ENCODE measurements around the gene SPATA31C1. TPM values are rescaled to one million over a fixed set of nuclear protein-coding genes. Genes with fewer than 3 reads are reported as not detected.

SPATA31C1 gene
- polyA plus RNA-seq, 1 experiment = not detected

DNA sequence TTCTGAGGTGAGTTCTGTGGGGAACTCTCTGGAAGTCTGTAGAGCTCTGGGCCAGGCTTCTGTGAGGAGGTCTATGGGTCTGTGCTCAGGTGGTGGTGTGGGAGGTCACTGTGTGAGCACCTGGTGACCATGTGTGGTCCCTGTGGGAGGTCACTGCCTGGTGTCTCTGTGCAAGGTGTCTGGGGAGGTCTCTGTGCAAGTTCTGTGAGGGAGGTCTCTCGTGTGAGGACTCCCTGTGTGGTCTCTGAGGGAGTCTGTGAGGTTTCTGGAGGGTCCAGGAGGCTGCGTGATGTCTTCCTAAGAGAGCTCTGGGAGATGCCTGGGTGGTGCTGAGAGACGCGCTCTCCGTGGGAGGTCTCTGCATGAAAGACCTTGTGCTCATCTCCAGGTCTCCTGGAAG lies 41.1 kb upstream of the SPATA31C1 start:
- TF ChIP-seq, protein P1, sequence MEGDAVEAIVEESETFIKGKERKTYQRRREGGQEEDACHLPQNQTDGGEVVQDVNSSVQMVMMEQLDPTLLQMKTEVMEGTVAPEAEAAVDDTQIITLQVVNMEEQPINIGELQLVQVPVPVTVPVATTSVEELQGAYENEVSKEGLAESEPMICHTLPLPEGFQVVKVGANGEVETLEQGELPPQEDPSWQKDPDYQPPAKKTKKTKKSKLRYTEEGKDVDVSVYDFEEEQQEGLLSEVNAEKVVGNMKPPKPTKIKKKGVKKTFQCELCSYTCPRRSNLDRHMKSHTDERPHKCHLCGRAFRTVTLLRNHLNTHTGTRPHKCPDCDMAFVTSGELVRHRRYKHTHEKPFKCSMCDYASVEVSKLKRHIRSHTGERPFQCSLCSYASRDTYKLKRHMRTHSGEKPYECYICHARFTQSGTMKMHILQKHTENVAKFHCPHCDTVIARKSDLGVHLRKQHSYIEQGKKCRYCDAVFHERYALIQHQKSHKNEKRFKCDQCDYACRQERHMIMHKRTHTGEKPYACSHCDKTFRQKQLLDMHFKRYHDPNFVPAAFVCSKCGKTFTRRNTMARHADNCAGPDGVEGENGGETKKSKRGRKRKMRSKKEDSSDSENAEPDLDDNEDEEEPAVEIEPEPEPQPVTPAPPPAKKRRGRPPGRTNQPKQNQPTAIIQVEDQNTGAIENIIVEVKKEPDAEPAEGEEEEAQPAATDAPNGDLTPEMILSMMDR (IDR thresholded peaks at IDR 0.05; ENCODE audit: insufficient read depth, low read depth, low read length) = no peak
- POLR2A ChIA-PET = no interaction called here
- Histone ChIP-seq H3K4me3 (ENCODE audit: low read depth, low read length) (no peak overlapping the region), H3K27me3 (ENCODE audit: control insufficient read depth, insufficient read depth, low read length) (no peaks in the 10 kb centered on the region), H3K36me3 (ENCODE audit: control insufficient read depth, insufficient read depth, low read length) (no peaks in the 10 kb centered on the region)
- CTCF ChIA-PET = interaction anchor here (1.3 kb wide), 1 partner anchor 192 kb away, joined by 3 read pairs; no protein-coding TSS in a partner anchor
- no peak for DNase-seq (ENCODE audit: low read depth)

DNA sequence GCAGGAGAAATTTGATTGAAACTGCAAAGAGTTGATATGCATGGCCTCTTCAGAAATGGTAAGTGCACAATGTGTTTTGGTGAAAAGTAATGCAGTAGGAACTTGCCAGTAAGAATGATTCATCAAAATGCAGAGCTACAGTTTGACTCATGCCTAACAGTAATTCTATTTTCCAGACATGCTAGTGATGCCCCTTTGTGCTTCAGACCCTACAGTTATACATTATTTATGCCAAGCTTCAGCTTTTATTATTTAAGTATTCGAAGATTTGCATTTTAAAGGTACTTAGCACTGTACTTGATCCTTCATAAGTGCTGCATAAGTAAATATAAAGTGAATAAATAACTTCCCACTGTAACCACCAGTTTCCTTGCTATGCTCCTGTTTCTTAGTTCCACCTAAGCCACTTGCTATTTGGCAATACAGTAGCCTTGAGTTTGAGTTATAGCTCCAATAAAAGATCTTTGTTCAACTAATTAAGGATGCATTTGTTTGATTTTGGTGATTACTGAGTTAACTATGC lies 38.7 kb upstream of the SPATA31C1 start:
- no peaks in the 10 kb centered on the region for H3K27me3 ChIP-seq (ENCODE audit: control insufficient read depth, insufficient read depth, low read length)
- ChIA-PET CTCF (interaction anchor here (0.6 to 1.0 kb wide), 4 partner anchors 10 to 189 kb away, joined by 3 read pairs; no protein-coding TSS in a partner anchor), POLR2A (no interaction called here)
- no peak for DNase-seq (ENCODE audit: low read depth)
- no peaks in the 10 kb centered on the region for H3K36me3 ChIP-seq (ENCODE audit: control insufficient read depth, insufficient read depth, low read length)
- TF ChIP-seq, protein P1 (IDR thresholded peaks at IDR 0.05; ENCODE audit: insufficient read depth, low read depth, low read length) = no peak
- no peak overlapping the region for H3K4me3 ChIP-seq (ENCODE audit: low read depth, low read length)

GRCh38 chr9:87880116-87880515 lies 37.6 kb upstream of the SPATA31C1 start:
- TF ChIP-seq, protein P1 (IDR thresholded peaks at IDR 0.05; ENCODE audit: insufficient read depth, low read depth, low read length) = no peak
- no peak for DNase-seq (ENCODE audit: low read depth)
- no peaks in the 10 kb centered on the region for H3K27me3 ChIP-seq (ENCODE audit: control insufficient read depth, insufficient read depth, low read length)
- H3K36me3 ChIP-seq (ENCODE audit: control insufficient read depth, insufficient read depth, low read length) = no peaks in the 10 kb centered on the region
- H3K4me3 ChIP-seq (ENCODE audit: low read depth, low read length) = no peak overlapping the region
- ChIA-PET CTCF (no interaction called here), POLR2A (no interaction called here)

DNA sequence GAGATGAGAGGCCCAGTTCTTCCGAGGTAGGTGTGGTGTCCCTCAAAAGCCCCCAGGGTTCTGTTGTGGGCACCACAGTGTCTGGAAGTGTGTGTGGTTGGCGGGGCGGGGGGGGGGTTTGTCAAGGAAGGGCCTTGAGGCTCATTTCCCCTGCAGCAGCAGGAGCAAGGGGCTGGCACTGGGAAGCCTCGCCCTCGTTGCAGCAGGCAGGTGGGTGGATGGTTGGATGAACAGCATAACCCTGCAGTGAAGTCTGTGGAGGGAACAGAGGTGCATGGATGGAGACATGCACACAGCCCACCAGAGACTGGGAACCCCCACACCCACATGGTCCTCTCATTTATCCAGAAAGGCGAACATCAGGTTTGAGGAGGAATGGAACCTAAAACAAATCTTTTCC lies 37.1 kb upstream of the SPATA31C1 start:
- Histone ChIP-seq H3K36me3 (ENCODE audit: control insufficient read depth, insufficient read depth, low read length) (no peaks in the 10 kb centered on the region), H3K27me3 (ENCODE audit: control insufficient read depth, insufficient read depth, low read length) (no peaks in the 10 kb centered on the region), H3K4me3 (ENCODE audit: low read depth, low read length) (no peak overlapping the region)
- POLR2A ChIA-PET = no interaction called here
- DNase-seq (ENCODE audit: low read depth) = no peak
- TF ChIP-seq, protein P1 (IDR thresholded peaks at IDR 0.05; ENCODE audit: insufficient read depth, low read depth, low read length) = no peak
- CTCF ChIA-PET = no interaction called here

DNA sequence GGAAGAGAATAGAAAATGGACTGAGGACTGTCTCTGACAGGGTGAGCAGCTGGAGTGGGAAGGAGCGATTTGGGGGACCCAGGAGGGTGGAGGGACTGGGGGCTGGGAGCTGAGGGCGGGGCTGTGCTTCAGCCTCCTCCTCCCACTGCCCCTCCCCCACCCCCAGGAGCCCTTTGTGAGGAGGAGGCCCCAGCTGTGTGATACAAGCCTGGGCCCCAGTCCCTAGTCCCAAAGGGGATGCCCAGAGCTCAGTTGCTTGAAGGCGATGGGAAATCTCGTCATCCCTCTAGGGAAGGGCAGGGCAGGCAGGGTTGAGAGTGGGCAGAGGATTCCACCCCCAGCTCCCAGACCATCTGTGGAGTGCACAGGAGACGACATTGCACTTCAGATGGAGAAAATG lies 35.1 kb upstream of the SPATA31C1 start, which contains the start of gene SPATA31E1:
TSS of gene SPATA31E1 (plus strand) at position 251 of the 400 bp plus-strand sequence. CDS start at position 266, 15 bp downstream.
- TF ChIP-seq, protein P1 (IDR thresholded peaks at IDR 0.05; ENCODE audit: insufficient read depth, low read depth, low read length) = no peak
- CTCF ChIA-PET = interaction anchor here (1.2 to 2.2 kb wide), 3 partner anchors 12 to 201 kb away, joined by 3 to 10 read pairs (median 3); no protein-coding TSS in a partner anchor
- no peak for DNase-seq (ENCODE audit: low read depth)
- no peaks in the 10 kb centered on the region for H3K36me3 ChIP-seq (ENCODE audit: control insufficient read depth, insufficient read depth, low read length)
- H3K4me3 ChIP-seq (ENCODE audit: low read depth, low read length) = no peak within 1 kb of the TSS
- POLR2A ChIA-PET = no interaction called here
- H3K27me3 ChIP-seq (ENCODE audit: control insufficient read depth, insufficient read depth, low read length) = 0 out of 2 replicates have a peak, but pooled peaks cover 3% of the 10 kb centered on the region

Data from BJ (cell line).